NCI-H524 treated with DMSO at 0.1 percent for 48 hours (cell line): Measurements from ENCODE around the gene ATRIP.

Experiments
- DNase-seq: peaks from one replicate; lab custom pipeline; 2025; lab: John Stamatoyannopoulos, UW

ATRIP gene

DNA sequence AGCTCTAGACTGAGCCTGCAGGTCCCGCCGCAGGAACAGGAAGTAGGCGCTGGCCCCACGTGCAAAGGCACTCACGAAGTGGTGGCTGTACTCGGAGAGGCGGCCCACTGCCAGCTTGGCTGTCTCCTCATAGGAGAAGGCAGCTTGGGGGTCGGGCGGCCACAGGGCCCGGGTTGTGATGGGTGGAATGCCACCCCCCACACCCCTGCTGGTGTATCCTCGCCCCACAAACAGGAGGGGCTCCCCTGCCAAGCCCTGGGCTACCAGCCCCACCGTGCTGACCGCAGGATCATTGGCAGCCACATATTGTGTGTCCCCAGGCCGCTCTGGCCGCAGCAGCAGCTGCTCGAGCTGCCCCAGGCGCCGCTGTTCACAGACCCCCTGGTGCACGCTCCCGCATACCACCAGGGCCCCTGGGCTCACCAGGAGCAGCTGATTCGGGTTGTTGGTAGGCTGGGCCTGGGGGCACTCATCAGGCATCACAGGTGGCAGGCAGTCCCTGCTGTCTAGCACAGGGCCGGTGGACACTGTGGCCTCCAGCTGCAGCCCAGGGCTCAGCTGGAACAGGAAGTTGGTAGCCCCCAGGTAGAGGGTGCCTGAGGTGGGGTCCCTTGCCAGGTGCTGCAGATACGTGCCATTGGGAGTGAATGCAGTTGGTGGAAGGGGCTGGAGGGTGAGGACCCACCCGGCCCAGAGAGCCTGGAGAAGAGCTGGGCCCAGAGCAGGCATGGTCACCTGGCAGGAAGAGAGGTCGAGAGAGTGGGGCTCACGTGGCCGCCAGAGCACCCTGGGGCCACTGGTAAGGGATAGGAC lies 22.4 kb upstream of the ATRIP start:
- DNase-seq: no peak

DNA sequence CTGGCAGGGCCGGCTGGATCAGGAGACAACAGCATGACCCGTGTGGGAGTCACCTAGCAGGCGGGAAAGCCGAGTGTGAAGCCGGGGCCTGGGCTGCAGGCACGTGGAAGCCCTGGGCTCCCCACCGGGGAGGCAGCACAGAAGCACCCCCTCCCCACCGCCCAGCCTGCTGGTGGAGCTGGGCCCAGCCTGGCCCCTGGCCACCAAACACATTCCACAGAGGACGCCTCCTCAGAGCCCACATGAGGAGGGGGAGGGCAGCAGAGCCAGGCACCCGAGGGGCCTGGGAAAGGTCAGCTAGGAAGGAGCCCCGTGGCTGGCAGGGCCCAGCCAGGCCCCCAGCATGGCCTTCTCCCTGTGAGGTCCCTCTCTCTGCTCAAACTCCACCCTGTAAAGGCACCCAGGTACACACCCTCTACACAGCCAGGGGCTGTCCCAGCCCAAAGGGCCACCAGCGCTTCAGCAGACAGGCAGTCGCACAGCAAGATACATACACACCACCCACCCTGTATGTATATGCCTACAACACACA lies 21.2 kb upstream of the ATRIP start:
- DNase-seq: no peak

DNA sequence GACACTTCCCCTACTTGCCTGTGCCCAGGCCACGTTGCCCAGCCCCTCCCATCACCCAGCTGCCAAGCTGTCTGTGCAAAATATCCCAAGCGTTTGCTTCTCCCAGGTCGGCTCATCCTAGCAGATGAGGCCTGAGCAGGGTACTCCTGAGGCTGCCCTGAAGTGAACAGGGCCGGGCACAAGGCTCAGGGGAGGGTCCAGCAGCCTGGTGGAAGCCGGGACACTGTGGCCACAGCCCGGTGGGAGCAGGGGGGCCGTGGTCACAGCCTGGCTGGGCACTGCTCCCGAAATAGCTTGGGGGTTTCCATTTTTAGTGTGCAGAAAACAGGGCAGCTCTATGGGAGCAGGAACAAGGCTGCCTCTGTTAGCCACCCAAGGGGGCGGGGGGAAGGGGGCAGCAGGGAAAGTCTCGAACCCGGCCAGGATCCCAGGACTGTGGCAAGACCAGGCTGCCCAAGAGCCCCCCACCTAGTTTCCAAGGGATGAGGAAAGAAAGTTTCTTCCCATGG lies 20.1 kb upstream of the ATRIP start:
- DNase-seq: no peak

DNA sequence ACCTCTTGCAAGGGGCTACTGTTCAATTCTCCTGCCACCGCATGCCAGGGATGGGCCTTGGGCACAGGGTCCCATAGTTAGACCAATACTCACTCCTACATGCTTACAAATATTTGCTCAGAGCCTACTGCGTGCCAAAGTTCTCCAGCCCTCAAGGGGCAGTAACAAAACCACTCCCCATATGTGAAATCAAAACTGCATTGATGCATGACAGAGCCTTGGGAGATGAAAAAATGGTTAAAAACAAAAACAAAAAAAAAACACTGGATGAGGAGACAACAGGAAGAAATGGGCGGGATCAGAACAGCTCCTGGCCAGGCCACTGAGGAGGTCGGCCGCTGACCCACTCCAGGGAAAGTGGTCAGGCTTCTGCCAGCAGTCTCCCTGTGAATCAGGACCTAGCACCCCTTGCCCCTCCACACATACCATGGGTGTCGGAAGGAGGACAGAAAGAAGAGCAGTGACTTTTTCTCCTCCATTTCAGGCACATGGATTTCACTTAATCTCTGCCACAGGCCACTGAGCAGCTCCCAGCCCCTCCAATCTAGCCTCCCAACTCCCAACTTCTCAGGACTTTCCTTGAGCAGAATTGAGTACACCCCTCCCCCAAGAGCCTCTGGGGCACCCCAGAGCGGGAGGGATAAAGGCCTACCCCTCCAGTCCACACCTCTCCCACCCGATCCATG lies 19.4 kb upstream of the ATRIP start:
- DNase-seq: no peak

DNA sequence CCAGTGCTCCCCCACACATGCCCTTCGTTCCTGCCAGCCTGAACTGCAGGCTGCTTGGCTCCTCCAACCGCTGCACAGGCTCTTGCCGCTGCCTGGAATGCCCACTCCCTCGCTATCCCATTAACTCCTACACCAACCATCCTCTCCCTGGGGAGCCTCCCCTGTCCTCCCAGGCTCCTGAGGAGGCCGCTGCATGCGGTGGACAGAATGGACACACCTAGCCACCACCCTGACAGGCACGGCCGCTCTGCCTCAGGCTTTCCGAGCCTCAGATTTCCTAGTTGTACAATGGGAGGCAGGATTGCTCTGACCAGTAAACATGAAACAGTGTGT lies 18.9 kb upstream of the ATRIP start:
- no peak for DNase-seq

DNA sequence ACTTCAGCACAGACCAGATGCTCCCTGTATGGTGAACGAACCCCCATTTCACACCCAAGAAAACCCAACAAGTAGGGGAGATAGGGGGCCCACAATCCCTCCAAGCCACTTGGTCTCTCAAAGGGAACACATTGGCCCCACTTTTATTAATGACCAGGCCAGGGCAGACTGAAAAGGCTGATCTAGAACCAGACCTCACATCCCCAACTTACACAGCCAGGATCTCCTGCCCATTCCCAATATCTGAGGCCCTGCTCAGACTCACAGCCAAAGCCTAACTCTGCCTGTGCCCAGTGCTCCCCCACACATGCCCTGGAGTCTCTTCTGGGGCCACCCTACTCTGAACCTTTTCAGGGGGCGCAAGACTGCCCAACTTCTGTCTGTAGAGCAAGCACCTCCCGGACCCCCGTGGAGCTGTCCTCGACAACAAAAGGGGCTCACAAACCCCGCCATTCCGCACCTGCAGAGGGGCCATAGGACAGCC lies 18.4 kb upstream of the ATRIP start:
- no peak for DNase-seq

DNA sequence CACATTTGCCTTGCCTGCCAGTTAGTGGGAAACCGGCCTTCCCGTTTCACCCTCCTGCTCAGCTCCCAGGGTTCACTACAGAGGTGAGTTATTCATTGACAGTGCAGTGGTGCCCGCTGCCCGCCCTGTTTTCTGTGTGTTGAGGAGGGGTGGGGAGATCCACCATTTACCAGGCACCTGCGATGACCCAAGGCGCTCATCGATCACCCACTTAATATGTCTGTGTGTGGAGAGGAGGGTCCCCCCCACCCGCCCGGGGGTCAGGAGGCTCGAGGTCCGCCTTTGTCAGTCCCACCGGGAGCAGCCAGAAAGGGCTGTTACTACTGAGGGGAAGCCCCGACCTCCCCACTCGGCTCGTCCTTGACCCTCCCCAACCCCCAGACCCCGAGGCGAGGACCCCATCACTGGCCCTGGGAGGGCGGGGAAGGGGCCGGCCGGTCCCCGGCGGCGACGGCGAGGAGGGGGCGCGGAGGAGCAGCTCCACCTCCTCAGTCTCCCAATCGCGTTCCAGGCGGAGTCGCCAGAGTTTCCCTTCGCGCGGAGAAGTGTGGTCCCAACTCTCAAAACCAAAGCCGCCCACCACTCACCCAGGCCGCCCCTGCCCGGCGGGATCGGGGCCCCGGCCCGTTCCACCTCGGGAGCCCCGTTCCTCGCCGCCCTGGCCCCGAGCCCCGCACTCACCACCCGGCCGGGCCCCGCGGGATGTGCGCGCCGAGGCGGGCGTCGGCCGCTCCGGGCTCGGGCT lies 17.8 kb upstream of the ATRIP start:
- no peak for DNase-seq

DNA sequence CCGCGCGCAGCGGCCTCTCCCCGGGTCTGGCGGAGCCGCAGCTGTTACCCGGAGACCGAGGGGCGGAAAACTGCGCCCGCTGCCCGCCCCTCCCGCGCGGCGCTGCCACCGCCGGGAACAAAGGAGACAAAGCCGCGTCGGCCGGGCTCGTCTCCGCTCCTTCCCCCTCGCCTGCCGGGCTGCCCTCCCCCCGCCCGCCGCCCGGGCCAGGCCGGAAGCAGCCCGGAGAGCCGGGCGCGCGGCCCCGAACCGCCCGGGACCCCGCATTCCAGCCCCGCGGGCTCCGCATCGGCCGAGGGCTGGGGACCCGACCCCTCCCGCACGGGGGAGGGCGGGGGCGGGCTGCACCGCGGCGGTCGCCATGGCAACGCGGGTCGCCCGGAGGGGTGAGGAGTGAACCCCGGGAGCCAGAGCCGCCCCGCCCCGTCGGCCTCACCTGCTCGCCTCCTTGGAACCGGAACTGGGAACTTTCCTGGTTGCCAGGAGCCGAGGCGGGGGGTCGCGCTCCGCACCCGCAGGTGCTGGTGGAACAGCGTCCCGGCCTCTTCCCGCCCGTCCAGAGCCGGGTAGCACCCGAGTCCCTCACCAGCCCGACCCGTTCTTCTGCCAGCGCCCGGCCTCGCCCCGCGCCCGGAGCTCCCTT lies 17.1 kb upstream of the ATRIP start:
- DNase-seq: no peak

DNA sequence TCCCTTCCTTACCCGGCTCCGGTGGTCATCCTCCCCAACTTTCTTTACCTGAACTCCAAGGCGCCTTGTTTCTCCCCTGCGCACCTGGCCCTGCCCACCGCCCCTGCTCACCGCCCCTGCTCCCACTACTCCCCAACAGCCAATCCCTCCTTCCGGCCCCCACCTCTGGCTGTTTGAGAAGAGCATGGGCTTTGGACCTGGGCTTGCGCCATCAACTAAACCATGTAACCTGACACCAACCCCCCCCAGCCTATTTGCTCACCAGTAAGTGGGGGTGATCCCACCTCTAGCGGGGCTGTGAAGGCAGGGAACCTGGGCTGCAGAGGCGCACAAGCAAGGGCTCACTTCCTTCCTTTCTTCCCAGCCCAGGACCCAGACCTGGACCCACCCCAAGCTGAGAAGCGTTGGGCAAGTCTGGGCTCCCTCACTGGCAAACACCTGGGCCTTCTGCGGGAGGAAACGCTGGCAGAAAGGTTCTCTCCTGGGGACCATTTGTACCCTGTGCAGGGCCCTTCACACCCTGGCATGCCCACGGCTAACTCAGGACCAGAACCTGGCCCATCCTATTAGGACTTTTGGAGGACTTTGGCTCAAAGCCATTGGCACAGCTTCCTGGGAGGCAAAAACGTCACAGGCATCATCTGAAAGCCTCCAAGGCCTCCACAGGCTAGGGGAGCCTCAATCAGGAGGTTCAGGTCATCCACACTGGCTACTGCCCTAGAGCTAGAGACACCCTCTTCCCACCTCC lies 16.4 kb upstream of the ATRIP start, which contains the start of gene PLXNB1:
PLXNB1 (minus strand) TSS at position 127 of the 748 bp plus-strand sequence. CDS start 5,475 bp downstream, outside the sequence.
- no peak for DNase-seq

DNA sequence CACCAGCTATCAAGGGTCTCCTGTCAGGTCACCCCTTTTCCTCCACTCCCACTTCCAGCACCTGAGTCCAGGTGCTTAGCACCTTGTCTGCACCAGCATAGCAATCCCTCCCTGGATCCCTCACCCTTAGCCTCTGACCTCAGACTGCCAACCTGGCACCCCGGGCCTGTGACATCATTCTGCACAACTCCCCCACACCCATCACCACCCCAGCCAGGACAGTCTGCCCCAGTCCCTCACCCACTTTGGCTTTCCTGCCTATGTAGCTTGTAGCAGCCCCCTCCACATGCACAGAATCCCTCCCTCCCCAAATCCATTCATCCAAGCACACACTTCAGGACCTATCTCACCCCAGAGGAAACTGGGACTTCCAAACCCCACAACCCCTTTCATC lies 15.8 kb upstream of the ATRIP start:
- DNase-seq: no peak

DNA sequence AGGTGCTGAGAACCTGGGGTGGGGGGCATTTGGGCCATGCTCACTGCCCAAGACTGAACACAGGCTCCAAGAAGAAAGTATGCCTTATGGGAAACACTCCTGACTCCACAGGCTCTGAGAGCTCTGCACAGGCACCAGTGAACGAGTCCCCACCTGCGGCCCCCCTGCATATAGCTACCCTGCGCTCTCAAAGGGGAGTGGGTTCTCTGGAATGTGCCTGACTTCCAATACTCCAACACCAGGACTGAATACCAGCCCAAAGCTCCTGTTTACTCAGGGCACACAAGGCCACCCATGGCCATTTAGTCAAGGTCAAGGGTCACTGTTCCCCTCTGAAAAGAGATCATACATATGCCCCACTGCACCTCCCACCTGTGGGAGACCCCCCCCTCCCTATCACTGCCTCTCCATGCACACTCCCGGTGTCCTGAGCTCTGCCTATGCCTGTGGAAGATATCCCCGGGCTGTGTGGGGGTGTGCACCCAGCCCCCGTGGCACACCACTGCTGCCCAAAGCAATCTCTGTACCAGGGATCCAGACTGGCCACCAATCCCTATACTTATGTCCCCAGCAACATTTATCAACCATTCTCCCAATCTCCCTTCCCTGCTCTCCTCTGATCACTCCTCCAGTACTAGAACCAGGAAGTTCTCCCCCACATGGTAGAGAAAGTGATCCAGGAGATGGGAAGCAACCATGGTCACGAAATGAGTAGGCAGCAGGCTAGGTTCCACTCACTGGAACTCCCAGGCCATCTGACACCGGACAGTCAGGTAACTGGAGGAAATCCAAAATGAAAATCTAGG lies 15.1 kb upstream of the ATRIP start:
- DNase-seq: no peak

DNA sequence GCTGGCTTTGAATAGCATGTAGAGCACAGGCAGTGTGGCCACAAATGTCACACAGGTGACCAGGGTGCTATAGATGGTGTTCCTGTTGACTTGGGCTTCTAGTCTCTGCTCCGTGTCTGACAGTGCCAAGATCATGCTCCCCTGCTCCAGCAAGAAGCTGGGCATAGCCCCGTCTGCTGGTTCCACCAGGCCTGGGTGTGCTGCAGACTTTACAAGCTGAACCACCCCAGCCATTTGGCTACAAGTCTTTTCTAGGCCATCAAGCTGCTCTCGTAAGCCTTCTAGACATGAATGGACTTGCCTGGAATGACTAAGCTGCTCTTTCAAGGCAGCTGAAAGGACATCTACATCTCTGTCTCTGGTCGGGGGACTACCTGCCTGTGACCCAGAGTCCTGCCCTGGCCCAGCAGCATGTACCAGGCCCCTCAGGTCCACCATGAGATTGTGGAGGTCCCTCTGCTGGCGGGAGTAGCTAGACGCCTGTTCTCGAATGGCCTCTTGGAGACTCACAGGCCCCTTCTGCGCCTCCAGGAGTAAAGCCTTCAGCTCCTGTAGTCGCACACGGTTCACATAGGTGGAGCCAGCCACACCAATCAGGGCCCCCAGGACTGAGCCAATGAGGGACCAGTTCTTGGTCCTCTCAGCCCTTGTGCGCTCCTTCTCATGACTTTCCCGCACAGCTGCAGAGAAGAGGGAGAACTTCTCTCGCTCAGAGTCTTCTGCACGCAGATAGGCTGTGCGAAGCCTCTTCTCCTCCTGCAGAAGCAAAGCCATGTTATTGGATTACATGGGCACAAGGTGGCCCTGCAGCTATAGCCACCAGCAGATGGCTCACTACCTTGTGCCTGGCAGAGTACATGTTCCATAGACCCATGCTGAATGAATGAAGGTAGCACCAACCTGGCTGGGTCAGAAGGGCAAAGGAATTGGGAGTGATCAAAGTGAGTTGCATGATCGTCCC lies 13.8 kb upstream of the ATRIP start:
- DNase-seq: no peak

DNA sequence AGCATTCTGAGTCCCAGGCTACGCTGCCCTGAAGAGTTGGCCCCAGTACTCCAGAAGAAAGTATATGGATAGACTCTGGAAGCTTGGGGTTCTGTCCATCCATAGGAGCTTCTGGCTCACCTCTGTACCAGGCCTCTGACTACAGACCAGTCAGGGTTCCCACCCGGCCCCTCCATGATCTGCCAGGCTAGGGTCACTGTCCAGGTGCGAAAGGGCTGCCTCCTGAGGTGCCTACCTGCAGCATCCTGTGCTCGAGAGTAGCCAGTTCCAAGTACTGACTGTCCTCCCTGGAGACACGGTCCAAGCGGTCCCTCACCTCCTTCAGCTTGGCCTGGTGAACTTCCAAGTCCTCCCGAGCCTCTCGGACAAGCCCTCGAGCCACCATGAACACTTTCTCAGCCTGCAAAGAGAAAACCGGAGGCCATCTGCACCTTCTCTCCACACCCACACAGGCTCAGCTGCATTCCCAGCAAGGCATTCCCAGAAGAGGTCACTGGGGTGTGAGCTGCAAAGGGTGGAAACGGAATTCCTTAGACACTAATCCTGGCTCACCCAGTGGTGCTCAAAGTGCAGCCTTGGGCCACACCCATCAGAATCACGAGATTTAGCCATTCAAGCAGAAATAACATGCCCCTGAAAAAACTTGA lies 12.9 kb upstream of the ATRIP start:
- DNase-seq: no peak

DNA sequence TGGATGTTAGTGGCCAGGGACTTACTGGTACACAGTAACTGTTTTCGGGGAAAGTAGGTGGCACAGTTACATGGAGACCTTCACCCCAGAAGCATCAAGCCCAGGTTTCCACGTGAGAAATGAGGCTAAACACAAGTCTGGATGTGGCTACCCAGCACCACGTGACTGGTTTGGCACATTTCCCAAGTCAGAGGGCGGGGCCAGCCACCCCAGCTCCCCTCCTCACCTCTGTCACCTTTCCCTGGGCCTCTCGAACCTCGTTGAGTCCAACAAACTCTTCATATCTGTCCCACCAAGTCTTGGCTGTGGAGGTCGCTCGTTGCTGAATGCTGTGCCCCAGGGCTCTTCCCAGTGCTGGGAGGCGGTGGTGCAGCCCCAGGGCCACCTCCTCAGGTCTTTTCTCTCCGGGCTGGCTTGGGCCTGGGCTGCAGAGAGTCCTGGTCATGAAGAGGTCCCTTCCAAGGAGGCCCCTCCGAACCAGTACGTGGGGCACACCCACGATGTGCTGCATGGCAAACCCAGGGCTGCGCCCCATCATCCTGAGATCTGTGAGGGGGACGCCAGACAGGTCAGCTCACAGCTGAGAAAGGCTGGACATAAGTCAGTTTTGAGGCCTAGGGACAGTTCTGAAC lies 11.8 kb upstream of the ATRIP start:
- no peak for DNase-seq

DNA sequence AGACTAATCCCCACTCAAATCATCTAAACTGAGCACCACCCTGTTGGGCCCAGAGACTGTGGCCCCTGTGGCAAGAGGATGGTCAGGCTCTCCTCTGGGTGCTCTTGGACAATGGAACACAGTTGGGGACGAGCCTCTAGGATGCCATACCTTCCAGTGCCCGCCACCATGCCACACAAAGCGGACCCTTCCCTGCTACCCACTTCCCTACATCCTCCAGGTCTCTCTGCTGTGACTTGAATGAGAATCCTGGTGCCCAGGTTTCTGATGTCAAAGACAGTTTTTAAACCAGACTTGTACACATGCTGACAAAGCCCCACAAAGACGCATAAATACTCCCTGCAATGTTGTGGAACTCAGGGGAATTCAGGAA lies 11.3 kb upstream of the ATRIP start:
- DNase-seq: no peak

DNA sequence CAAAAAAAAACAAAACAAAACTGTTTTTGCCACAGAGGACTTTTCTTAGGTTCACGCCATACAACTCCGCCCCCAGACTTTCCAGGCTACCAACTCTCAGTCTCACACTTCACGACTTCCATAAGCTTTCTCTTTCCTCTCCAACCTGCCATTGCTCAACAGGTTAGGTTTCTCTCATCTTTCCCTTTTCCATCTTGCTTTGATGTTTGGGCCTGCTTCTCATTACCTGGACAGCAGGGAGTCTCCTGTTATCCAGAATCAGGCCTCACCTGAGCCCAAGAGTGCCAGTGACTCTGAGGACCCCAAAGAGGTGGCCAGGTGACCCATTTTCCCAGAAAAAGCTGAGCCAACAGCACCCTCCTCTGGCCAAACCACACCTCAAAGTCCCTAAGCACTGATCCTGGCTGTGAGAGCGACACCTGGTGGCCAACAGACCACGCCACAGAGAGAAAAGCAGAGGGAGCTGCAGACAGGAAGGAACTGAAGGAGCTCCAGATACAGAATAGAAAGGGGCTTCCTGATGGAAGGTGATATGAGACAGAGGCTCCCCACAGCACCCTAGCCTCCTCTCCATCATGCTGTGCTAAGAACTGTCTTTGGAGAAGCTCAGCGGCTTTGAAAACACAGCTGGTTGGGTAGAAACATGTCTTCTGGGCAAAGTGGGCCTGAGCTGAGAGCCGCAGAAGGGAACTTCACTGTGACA lies 10.6 kb upstream of the ATRIP start:
- no peak for DNase-seq

DNA sequence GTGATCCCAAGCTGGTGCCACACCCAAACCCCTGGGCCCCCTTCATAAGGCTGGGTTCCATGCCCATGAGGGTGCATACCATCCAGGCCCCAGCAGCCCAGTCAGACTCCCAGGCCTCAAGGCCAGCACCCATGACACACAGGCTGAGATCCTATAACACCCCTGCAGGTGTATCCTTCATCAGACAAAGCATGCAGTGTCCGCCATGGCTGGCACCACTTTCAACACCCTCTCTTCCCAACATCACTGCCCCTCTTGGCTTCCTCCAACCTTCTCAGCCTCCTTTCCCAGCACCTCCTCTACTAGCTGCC lies 10.1 kb upstream of the ATRIP start:
- DNase-seq: no peak

DNA sequence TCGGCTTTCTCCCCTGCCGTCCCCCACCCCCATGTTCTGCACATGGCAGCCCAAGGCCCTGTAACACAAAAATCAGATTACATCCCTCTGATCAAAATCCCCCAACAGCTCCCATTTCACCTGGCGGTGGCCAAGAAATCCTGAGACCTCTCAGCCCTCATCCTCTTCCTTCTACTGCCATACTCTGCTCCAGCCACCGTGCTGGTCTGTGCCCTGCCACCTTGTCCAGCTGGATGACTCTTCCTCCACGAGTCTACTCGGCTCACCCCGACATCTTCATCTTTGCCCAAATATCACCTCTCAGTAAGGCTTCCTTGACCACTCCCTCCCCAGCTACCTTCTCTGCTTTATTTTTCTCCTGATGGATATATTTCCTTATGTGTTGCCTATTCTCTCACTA lies 9.7 kb upstream of the ATRIP start:
- no peak for DNase-seq
